Astrocyte of the spinal cord (primary cell): ENCODE results near the gene PACS1.

Experiments
- DNase-seq: peaks from one replicate; pipeline ENCODE4 v3.0.0; 2011; ENCODE audit warnings: low read depth, low spot score
- H3K4me3 ChIP-seq: 2 replicates; pipeline ENCODE4 v1.5.1; 2011; ENCODE audit warnings: low read depth, mild to moderate bottlenecking, low read length, moderate library complexity
- CTCF ChIP-seq: IDR thresholded peaks from 2 replicates; pipeline ENCODE4 v1.5.1; 2012; ENCODE audit warnings: low read depth, mild to moderate bottlenecking, low read length, inconsistent platforms
- in situ Hi-C: cut with HindIII; loops from 2 replicates; pipeline ENCODE4 v1.10.0; 2017; ENCODE audit warnings: low sequenced_read_pairs

PACS1 gene

GRCh38 chr11:66291706-66292542, 221.9 kb downstream of the PACS1 start, which contains the start of gene TMEM151A:
TSS of gene TMEM151A (plus strand) at chr11:66291894. CDS start at chr11:66292014, 120 bp downstream.
- no peak within 1 kb of the TSS for H3K4me3 ChIP-seq
- DNase-seq = no peak
- in situ Hi-C loops = no loop called here

GRCh38 chr11:66292543-66293332, 222.7 kb downstream of the PACS1 start:
- in situ Hi-C loops = no loop called here
- H3K4me3 ChIP-seq = no peak overlapping the region
- TF ChIP-seq CTCF = no peak
- no peak for DNase-seq

More at GRCh38 chr11:66291706-66292542, 221.9 kb downstream of the PACS1 start, which contains the start of gene TMEM151A:
- TF ChIP-seq CTCF = no peak

GRCh38 chr11:66293352-66293751, 223.3 kb downstream of the PACS1 start:
- DNase-seq = no peak
- no peak for TF ChIP-seq CTCF
- no peak overlapping the region for H3K4me3 ChIP-seq
- in situ Hi-C loops = no loop called here

- TF ChIP-seq CTCF = no peak
- H3K4me3 ChIP-seq = no peak overlapping the region
- no peak for DNase-seq
- in situ Hi-C loops = no loop called here
Measured at GRCh38 chr11:66293777-66294625, 223.9 kb downstream of the PACS1 start.
